Breast epithelium (tissue), 3 donors: ENCODE data around the gene NDUFS6.

Experiments
- POLR2A ChIP-seq: fragments of 450-650 bp; IDR thresholded peaks from one replicate; pipeline ENCODE4 v1.6.1; 2016; ENCODE audit warnings: antibody characterized with exemption, mild to moderate bottlenecking, moderate library complexity
- POLR2AphosphoS5 ChIP-seq, 3 donors: sonication (generic); formaldehyde crosslinking; IDR thresholded peaks; one replicate each; pipeline ENCODE4 v1.6.1; 2017; ENCODE audit warnings: antibody characterized with exemption in 3 of 3
- TF ChIP-seq, protein P1 (sequence below), 3 donors: fragments of 450-650 bp; IDR thresholded peaks; one replicate each; pipeline ENCODE4 v1.5.1; 2016 to 2017; ENCODE audit warnings: antibody characterized with exemption in 3 of 3, mild to moderate bottlenecking in 3 of 3, moderate library complexity in 3 of 3

GRCh38 chr5:1840741-1841521 lies 39.7 kb downstream of the NDUFS6 start:
- no peak for TF ChIP-seq POLR2AphosphoS5 (IDR thresholded peaks at IDR 0.05)
- TF ChIP-seq, protein P1, sequence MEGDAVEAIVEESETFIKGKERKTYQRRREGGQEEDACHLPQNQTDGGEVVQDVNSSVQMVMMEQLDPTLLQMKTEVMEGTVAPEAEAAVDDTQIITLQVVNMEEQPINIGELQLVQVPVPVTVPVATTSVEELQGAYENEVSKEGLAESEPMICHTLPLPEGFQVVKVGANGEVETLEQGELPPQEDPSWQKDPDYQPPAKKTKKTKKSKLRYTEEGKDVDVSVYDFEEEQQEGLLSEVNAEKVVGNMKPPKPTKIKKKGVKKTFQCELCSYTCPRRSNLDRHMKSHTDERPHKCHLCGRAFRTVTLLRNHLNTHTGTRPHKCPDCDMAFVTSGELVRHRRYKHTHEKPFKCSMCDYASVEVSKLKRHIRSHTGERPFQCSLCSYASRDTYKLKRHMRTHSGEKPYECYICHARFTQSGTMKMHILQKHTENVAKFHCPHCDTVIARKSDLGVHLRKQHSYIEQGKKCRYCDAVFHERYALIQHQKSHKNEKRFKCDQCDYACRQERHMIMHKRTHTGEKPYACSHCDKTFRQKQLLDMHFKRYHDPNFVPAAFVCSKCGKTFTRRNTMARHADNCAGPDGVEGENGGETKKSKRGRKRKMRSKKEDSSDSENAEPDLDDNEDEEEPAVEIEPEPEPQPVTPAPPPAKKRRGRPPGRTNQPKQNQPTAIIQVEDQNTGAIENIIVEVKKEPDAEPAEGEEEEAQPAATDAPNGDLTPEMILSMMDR (IDR thresholded peaks at IDR 0.05), result no peak
- TF ChIP-seq POLR2A, result no peak
